ENCODE measurements around the gene TIFAB.

Gene TIFAB

GRCh38 chr5:135425641-135426040, 26.5 kb downstream of the TIFAB start:
- no peak for DNase-seq (ENCODE audit: low read depth in 2 of 2)

- no peak for DNase-seq (ENCODE audit: low read depth in 2 of 2)
Measured at GRCh38 chr5:135423846-135424168, 28.3 kb downstream of the TIFAB start.

- no peak for DNase-seq (ENCODE audit: low read depth in 2 of 2)
Measured at GRCh38 chr5:135423146-135423845, 28.9 kb downstream of the TIFAB start.

GRCh38 chr5:135422419-135422818, 29.7 kb downstream of the TIFAB start:
- DNase-seq (ENCODE audit: low read depth in 2 of 2), result no peak

- no peak for DNase-seq (ENCODE audit: low read depth in 2 of 2)
Measured at GRCh38 chr5:135417083-135417482, 35.1 kb downstream of the TIFAB start.

GRCh38 chr5:135405082-135405481, 47.1 kb downstream of the TIFAB start:
- no peak for DNase-seq (ENCODE audit: low read depth in 2 of 2)

- DNase-seq (ENCODE audit: low read depth in 2 of 2), result no peak
Measured at GRCh38 chr5:135402031-135402430, 50.1 kb downstream of the TIFAB start.

GRCh38 chr5:135400866-135401265, 51.3 kb downstream of the TIFAB start:
- no peak for DNase-seq (ENCODE audit: low read depth in 2 of 2)

GRCh38 chr5:135399794-135400542, 52.2 kb downstream of the TIFAB start:
- no peak for DNase-seq (ENCODE audit: low read depth in 2 of 2)

GRCh38 chr5:135398855-135399793, 53.0 kb downstream of the TIFAB start, which contains the start of gene MACROH2A1:
Gene MACROH2A1, minus strand, starts transcription at chr5:135399231. Its CDS starts 10,138 bp downstream, at chr5:135389093.
- peak; percentile 61 to 63 for DNase-seq (ENCODE audit: low read depth in 2 of 2)

- no peak for DNase-seq (ENCODE audit: low read depth in 2 of 2)
Measured at GRCh38 chr5:135398160-135398854, 53.8 kb downstream of the TIFAB start.
